Measurements from ENCODE around the gene MYL6B.
A peak's percentile ranks its signal among the peaks of the same experiment; 100 is the strongest.

- TF ChIP-seq CTCF (IDR thresholded peaks at IDR 0.05): no peak
- TF ChIP-seq POLR2A (IDR thresholded peaks at IDR 0.05): peak; percentile 1
Observed at GRCh38 chr12:56152756-56153677, 630 bp downstream of the MYL6B start.

Data from breast epithelium (tissue), 3 donors.